Stimulated activated CD8-positive, alpha-beta memory T cell treated with anti-CD3 and anti-CD28 coated beads, Interleukin-12 subunit alpha, Interleukin-12 subunit beta, amount 100 ng/mL, for 1 hour (primary cell): Measurements from ENCODE around the gene HEPN1.
A peak's percentile ranks its signal among the peaks of the same experiment; 100 is the strongest.
"Not testable (repeated sequence)": the region's sequence is repeated elsewhere in the genome, so short reads cannot be mapped to it uniquely, and the experiment has no call there.

Source experiments
- DNase-seq: peaks from one replicate; pipeline ENCODE4 v3.0.0-alpha.2; 2020; ENCODE audit warnings: low read depth

The HEPN1 gene

GRCh38 chr11:124942466-124943253, 23.6 kb downstream of the HEPN1 start:
- DNase-seq = no peak

GRCh38 chr11:124943254-124943616, 24.2 kb downstream of the HEPN1 start:
- DNase-seq = no peak

GRCh38 chr11:124943741-124944140, 24.7 kb downstream of the HEPN1 start:
- DNase-seq = no peak

- DNase-seq = no peak
Measured at GRCh38 chr11:124944565-124944964, 25.5 kb downstream of the HEPN1 start.

GRCh38 chr11:124945826-124946225, 26.8 kb downstream of the HEPN1 start:
- no peak for DNase-seq

- DNase-seq = no peak
Measured at GRCh38 chr11:124946735-124947141, 27.7 kb downstream of the HEPN1 start.

- no peak for DNase-seq
Measured at GRCh38 chr11:124950601-124951330, 31.7 kb downstream of the HEPN1 start.

- DNase-seq = no peak
Measured at GRCh38 chr11:124951341-124951740, 32.3 kb downstream of the HEPN1 start.

- DNase-seq = peak; percentile 96
Measured at GRCh38 chr11:124953753-124954589, 34.9 kb downstream of the HEPN1 start, which contains the start of gene CCDC15. Gene CCDC15, plus strand, starts transcription at chr11:124954202. Its CDS starts 531 bp downstream, at chr11:124954733.

GRCh38 chr11:124954590-124954955, 35.5 kb downstream of the HEPN1 start:
- no peak for DNase-seq

- DNase-seq = no peak
Measured at GRCh38 chr11:124955035-124955434, 36.0 kb downstream of the HEPN1 start.

- no peak for DNase-seq
Measured at GRCh38 chr11:124961972-124962609, 43.0 kb downstream of the HEPN1 start.

GRCh38 chr11:124968197-124968596, 49.1 kb downstream of the HEPN1 start:
- DNase-seq = not testable (repeated sequence)
